C4-2B (cell line): ENCODE data around the gene ADORA2B.

Source experiments
- ZFX ChIP-seq: fragments of 450-650 bp; IDR thresholded peaks from 2 replicates; pipeline ENCODE4 v1.6.1; 2017
- TF ChIP-seq, protein P1 (sequence below): fragments of 450-650 bp; conservative IDR thresholded peaks from 2 replicates; pipeline ENCODE4 v1.5.1; 2017; ENCODE audit warnings: mild to moderate bottlenecking

DNA sequence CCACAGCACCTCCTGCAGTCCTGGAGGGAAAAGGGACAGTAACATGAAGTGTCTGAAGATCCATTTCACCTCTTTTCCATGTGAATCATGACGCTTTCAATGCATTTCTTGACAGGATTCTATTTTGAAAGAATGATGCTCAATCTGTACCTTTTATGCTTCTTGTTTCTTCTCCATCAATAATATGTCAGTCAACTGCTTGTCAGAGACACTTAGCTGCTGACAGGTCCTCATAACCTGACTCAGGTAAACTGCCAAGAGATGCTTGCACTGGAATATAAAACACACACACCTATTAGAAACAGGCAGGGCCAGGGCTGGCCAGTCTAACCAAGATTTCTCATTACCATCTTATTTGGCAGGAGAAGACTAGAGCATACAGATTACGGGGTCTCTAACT, 33.0 kb downstream of the ADORA2B start:
- TF ChIP-seq, protein P1, sequence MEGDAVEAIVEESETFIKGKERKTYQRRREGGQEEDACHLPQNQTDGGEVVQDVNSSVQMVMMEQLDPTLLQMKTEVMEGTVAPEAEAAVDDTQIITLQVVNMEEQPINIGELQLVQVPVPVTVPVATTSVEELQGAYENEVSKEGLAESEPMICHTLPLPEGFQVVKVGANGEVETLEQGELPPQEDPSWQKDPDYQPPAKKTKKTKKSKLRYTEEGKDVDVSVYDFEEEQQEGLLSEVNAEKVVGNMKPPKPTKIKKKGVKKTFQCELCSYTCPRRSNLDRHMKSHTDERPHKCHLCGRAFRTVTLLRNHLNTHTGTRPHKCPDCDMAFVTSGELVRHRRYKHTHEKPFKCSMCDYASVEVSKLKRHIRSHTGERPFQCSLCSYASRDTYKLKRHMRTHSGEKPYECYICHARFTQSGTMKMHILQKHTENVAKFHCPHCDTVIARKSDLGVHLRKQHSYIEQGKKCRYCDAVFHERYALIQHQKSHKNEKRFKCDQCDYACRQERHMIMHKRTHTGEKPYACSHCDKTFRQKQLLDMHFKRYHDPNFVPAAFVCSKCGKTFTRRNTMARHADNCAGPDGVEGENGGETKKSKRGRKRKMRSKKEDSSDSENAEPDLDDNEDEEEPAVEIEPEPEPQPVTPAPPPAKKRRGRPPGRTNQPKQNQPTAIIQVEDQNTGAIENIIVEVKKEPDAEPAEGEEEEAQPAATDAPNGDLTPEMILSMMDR: no peak
- no peak for TF ChIP-seq ZFX
